Cerebellar nuclear complex (tissue), 1 donor: ENCODE results near the gene PITPNM3.
"Not testable (repeated sequence)": the region's sequence is repeated elsewhere in the genome, so short reads cannot be mapped to it uniquely, and the experiment has no call there.

Experiments
- DNase-seq, 2 experiments: peaks; one replicate each; lab custom pipeline; 2025; lab: John Stamatoyannopoulos, UW

Gene PITPNM3

GRCh38 chr17:6556121-6557039 lies at the start of gene PITPNM3:
Gene PITPNM3, minus strand, starts transcription at chr17:6556555. Its CDS starts 149 bp downstream, at chr17:6556406.
- no peak for DNase-seq

- no peak for DNase-seq
Observed at GRCh38 chr17:6605142-6605541, 48.8 kb upstream of the PITPNM3 start.

GRCh38 chr17:6603744-6604325 lies 47.5 kb upstream of the PITPNM3 start:
- DNase-seq: no peak

GRCh38 chr17:6602141-6602540 lies 45.8 kb upstream of the PITPNM3 start:
- no peak for DNase-seq

GRCh38 chr17:6599364-6599763 lies 43.0 kb upstream of the PITPNM3 start:
- DNase-seq: no peak

- DNase-seq: no peak
Observed at GRCh38 chr17:6597727-6598126, 41.4 kb upstream of the PITPNM3 start.

- no peak for DNase-seq
Observed at GRCh38 chr17:6596941-6597340, 40.6 kb upstream of the PITPNM3 start.

GRCh38 chr17:6596511-6596910 lies 40.2 kb upstream of the PITPNM3 start:
- DNase-seq: no peak

GRCh38 chr17:6596081-6596480 lies 39.7 kb upstream of the PITPNM3 start:
- no peak for DNase-seq

- not testable (repeated sequence) for DNase-seq
Observed at GRCh38 chr17:6593371-6593770, 37.0 kb upstream of the PITPNM3 start.

GRCh38 chr17:6592173-6592572 lies 35.8 kb upstream of the PITPNM3 start:
- no peak for DNase-seq

GRCh38 chr17:6591599-6592158 lies 35.3 kb upstream of the PITPNM3 start:
- no peak for DNase-seq

GRCh38 chr17:6589266-6589946 lies 33.1 kb upstream of the PITPNM3 start:
- no peak for DNase-seq

GRCh38 chr17:6588165-6588564 lies 31.8 kb upstream of the PITPNM3 start:
- no peak for DNase-seq

GRCh38 chr17:6587310-6587709 lies 31.0 kb upstream of the PITPNM3 start:
- DNase-seq: no peak

- no peak for DNase-seq
Observed at GRCh38 chr17:6583411-6583810, 27.1 kb upstream of the PITPNM3 start.

GRCh38 chr17:6580625-6581024 lies 24.3 kb upstream of the PITPNM3 start:
- no peak for DNase-seq

GRCh38 chr17:6578491-6578890 lies 22.1 kb upstream of the PITPNM3 start:
- no peak for DNase-seq

GRCh38 chr17:6577686-6578263 lies 21.4 kb upstream of the PITPNM3 start:
- no peak for DNase-seq

GRCh38 chr17:6576038-6576785 lies 19.9 kb upstream of the PITPNM3 start:
- no peak for DNase-seq

GRCh38 chr17:6575596-6575988 lies 19.2 kb upstream of the PITPNM3 start:
- no peak for DNase-seq
